GM11168 (cell line): Measurements from ENCODE around the gene RIC8A.

Experiments
- in situ Hi-C: fragments of 300-500 bp; cut with MboI; formaldehyde crosslinking; loops from one replicate; pipeline ENCODE4 v1.12.0; 2022; ENCODE audit warnings: low sequenced_read_pairs; ENCODE audit not compliant: unreplicated experiment

Gene RIC8A

GRCh38 chr11:203056-203944 lies 4.2 kb upstream of the RIC8A start:
- in situ Hi-C loops = no loop called here

- in situ Hi-C loops = no loop called here
Observed at GRCh38 chr11:203945-204586, 3.4 kb upstream of the RIC8A start.

- in situ Hi-C loops = loop anchor here (5.0 kb wide), 1 partner anchor 153 kb away; no protein-coding TSS in a partner anchor
Observed at GRCh38 chr11:204587-205109, 2.9 kb upstream of the RIC8A start.

DNA sequence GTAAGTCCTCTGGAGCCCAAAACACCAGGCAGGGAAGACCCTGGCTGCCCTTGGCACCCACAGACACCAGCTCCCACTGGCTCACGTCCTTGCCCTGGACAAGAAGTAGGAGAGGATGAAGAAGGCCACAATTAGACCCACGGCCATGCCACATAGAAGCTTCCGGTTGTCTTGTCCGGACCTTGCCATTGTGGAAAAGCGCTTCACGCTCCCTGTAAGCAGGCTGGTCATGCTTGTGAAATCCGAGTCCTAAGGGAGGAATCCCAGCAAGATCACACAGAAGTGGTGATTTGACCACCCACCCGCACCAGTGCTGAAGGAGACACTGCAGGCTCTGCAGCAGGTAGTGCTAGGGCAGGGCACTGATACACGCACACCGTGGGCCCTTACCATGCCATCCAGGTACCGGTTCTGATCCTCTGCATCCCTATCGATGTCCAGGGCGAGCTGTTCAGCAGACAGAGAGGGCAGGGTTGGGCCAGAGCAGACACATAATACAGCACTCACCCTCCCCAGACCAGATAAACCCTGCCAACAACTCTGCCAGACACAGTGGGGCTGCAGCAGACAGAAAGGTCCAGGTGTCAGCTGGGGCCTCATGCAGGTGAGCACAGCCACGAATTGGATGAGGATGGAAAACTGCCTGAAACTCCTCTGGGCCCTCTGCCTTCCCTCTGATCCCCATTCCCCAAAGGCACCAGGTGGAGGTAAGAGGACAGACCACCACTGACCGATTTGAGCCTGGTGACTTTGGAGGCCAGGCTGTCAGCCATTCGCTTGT lies 2.1 kb upstream of the RIC8A start:
- in situ Hi-C loops = loop anchor here (5.0 kb wide), 1 partner anchor 152 kb away; no protein-coding TSS in a partner anchor

- in situ Hi-C loops = loop anchor here (5.0 kb wide), 1 partner anchor 151 kb away; no protein-coding TSS in a partner anchor
Observed at GRCh38 chr11:206002-206384, 1.5 kb upstream of the RIC8A start.

- in situ Hi-C loops = loop anchor here (5.0 kb wide), 1 partner anchor 151 kb away; no protein-coding TSS in a partner anchor
Observed at GRCh38 chr11:206526-207207, 841 bp upstream of the RIC8A start.

GRCh38 chr11:207863-208180 lies 314 bp downstream of the RIC8A start:
- in situ Hi-C loops = loop anchor here (5.0 kb wide), 1 partner anchor 149 kb away; no protein-coding TSS in a partner anchor

GRCh38 chr11:208181-208916 lies 841 bp downstream of the RIC8A start:
- in situ Hi-C loops = loop anchor here (5.0 kb wide), 1 partner anchor 149 kb away; no protein-coding TSS in a partner anchor

DNA sequence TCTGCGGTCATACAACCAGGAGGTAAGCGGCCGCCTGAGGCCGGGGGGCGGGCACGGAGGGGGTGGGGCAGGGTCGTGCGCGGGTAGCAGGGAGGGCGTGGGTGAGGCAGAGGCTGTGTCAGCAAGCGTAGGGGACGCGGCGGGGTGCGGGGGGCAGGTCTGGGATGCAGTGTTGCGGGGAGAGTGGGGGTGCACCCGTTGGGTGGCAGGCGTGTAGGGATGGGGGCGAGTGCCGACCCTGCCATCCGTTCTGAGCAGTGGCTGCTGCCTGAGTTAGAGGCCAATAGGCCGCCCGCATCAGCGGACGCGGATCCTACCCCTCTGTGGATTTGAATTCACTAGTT lies 1.4 kb downstream of the RIC8A start:
- in situ Hi-C loops = loop anchor here (5.0 kb wide), 1 partner anchor 148 kb away; no protein-coding TSS in a partner anchor

GRCh38 chr11:209275-210121 lies 2.0 kb downstream of the RIC8A start:
- in situ Hi-C loops = loop anchor here (5.0 to 10.0 kb wide), 2 partner anchors 148 to 555 kb away; no protein-coding TSS in a partner anchor

DNA sequence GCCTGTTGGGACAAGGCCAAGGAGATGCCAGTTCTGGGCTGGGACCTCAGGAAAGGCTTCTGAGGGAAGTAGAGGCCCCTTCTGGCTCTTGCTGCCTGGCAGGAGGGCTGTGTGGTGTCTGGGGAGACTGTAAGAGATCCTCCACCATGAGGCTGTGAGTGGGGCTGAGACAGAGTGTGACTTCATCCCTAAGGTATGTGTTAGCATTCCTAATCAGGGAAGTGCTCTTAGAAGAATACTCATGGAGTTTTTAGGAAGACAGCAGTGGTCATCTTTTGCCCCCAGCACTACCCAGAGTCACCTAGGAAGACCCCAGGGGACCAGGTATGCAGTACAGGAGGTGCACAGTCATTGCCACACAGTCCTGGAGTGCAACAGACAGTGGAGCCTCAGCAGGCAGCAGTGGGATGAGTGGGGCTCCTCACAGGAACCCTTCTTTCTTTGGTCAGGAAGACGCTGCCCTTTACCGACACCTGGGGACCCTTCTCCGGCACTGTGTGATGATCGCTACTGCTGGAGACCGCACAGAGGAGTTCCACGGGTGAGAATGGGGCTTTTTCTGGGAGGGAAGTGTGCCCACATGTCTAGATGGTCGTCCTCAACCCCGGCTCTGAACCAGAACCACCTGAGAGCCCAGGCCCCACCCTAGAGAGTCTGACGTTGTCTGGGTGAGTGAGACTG lies 2.8 kb downstream of the RIC8A start:
- in situ Hi-C loops = loop anchor here (10.0 kb wide), 1 partner anchor 555 kb away; no protein-coding TSS in a partner anchor

GRCh38 chr11:210803-211180 lies 3.3 kb downstream of the RIC8A start:
- in situ Hi-C loops = loop anchor here (10.0 kb wide), 1 partner anchor 554 kb away; no protein-coding TSS in a partner anchor

- in situ Hi-C loops = loop anchor here (10.0 kb wide), 1 partner anchor 554 kb away; no protein-coding TSS in a partner anchor
Observed at GRCh38 chr11:211295-211694, 3.8 kb downstream of the RIC8A start.

DNA sequence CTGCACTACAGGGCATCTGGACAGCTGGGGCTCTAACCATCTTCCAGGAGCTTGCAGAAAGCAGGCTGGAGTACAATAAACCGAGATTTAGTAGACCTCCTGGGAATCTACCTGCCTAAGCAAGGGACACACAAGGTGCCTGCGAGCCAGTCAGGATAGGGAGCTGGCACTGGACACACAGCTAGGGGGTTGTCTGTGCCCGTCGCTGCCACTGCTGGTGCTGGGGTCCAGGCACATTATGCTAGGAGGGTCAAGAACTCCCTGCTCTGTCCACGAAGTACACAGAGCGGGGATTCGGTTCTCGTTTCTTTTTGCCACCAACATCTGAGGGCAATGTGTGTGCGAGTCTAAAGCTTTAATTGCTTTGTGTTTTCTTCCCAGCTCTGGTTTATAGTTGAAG lies 4.2 kb downstream of the RIC8A start:
- in situ Hi-C loops = loop anchor here (10.0 kb wide), 1 partner anchor 553 kb away; no protein-coding TSS in a partner anchor

- in situ Hi-C loops = loop anchor here (10.0 kb wide), 1 partner anchor 552 kb away; no protein-coding TSS in a partner anchor
Observed at GRCh38 chr11:212150-213100, 4.9 kb downstream of the RIC8A start.

GRCh38 chr11:213111-213510 lies 5.6 kb downstream of the RIC8A start:
- in situ Hi-C loops = loop anchor here (10.0 kb wide), 1 partner anchor 552 kb away; no protein-coding TSS in a partner anchor
